ENCODE results near the gene KIF26B.

DNA sequence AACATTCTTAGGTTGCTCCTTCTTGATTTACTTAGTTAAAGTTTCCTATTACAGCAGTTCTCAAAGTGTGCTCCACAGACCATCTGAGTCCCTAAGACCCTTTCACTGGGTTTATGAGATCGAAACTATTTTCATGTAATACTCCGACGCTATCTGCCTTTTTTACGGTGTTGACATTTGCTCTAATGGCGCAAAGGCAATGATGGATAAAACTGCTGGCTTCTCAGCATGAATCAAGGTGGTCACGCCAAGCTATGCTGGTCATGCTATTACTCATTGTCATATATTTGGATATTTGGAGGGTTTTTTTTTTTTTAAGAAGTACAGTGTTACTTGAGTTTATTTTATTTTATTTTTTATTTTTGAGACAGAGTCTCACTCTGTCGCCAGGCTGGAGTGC lies 235.1 kb downstream of the KIF26B start:
- TF ChIP-seq, protein P1, sequence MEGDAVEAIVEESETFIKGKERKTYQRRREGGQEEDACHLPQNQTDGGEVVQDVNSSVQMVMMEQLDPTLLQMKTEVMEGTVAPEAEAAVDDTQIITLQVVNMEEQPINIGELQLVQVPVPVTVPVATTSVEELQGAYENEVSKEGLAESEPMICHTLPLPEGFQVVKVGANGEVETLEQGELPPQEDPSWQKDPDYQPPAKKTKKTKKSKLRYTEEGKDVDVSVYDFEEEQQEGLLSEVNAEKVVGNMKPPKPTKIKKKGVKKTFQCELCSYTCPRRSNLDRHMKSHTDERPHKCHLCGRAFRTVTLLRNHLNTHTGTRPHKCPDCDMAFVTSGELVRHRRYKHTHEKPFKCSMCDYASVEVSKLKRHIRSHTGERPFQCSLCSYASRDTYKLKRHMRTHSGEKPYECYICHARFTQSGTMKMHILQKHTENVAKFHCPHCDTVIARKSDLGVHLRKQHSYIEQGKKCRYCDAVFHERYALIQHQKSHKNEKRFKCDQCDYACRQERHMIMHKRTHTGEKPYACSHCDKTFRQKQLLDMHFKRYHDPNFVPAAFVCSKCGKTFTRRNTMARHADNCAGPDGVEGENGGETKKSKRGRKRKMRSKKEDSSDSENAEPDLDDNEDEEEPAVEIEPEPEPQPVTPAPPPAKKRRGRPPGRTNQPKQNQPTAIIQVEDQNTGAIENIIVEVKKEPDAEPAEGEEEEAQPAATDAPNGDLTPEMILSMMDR (IDR thresholded peaks at IDR 0.05; ENCODE audit: low read length), result no peak
- no peak for TF ChIP-seq EZH2 (IDR thresholded peaks at IDR 0.05; ENCODE audit: borderline replicate concordance, low read length)
